ENCODE measurements around the gene MTMR10.

Gene MTMR10

GRCh38 chr15:30933293-30933692 is 58.1 kb downstream of the MTMR10 start:
- Histone ChIP-seq H3K9me3 (ENCODE audit: low read length) (no peaks in the 10 kb centered on the region), H3F3A (ENCODE audit: insufficient read depth, low read length) (no peaks in the 10 kb centered on the region), H3K9me2 (ENCODE audit: low read depth, low read length) (no peaks in the 10 kb centered on the region), H3K4me3 (ENCODE audit: low read depth, low read length, poor library complexity, severe bottlenecking) (no peak overlapping the region), H3K27me3 (ENCODE audit: insufficient read depth, low read length) (no peaks in the 10 kb centered on the region), H4K20me1 (ENCODE audit: insufficient read depth, low read length) (no peaks in the 10 kb centered on the region), H3K9ac (ENCODE audit: low read length) (no peak overlapping the region), H3K79me2 (ENCODE audit: insufficient read depth, low read length) (no peaks in the 10 kb centered on the region), H3K27ac (ENCODE audit: low read depth, low read length, poor library complexity, severe bottlenecking) (no peak overlapping the region), H2AFZ (ENCODE audit: low read length) (no peak overlapping the region), H3K4me1 (ENCODE audit: insufficient read depth, low read length, severe bottlenecking) (peaks cover 34% of the 10 kb centered on the region), H3K36me3 (ENCODE audit: insufficient read depth, low read length) (peaks cover 61% of the 10 kb centered on the region), H3K4me2 (ENCODE audit: low read length) (no peak overlapping the region)
- TF ChIP-seq EZH2 (IDR thresholded peaks at IDR 0.05; ENCODE audit: borderline replicate concordance, low read length) (no peak), CTCF (IDR thresholded peaks at IDR 0.05; ENCODE audit: low read length) (no peak)

DNA sequence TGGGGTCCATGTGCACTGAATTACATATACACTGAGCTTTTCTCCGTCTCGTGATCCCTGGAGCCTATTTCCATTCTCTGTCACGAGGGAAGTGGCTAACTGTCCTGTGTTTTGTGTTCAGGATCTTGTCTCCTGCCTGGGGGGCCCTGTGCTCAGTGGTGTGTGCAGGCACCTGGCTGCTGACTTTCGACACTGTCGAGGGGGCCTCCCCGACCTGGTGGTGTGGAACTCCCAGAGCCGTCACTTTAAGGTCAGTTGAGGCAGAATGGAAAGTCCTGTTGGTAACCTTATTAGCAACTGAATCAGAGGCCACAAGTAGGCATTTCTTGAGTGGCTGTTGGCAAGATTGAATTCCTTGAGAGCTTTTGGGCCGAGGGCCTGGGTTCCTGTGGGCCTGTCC is 61.0 kb downstream of the MTMR10 start:
- Histone ChIP-seq H3K4me3 (ENCODE audit: low read depth, low read length, poor library complexity, severe bottlenecking) (no peak overlapping the region), H3K9me2 (ENCODE audit: low read depth, low read length) (no peaks in the 10 kb centered on the region), H3K36me3 (ENCODE audit: insufficient read depth, low read length) (peaks cover 57% of the 10 kb centered on the region), H3K9me3 (ENCODE audit: low read length) (no peaks in the 10 kb centered on the region), H3K27ac (ENCODE audit: low read depth, low read length, poor library complexity, severe bottlenecking) (peak overlapping the region; percentile 78), H2AFZ (ENCODE audit: low read length) (no peak overlapping the region), H3F3A (ENCODE audit: insufficient read depth, low read length) (no peaks in the 10 kb centered on the region), H3K79me2 (ENCODE audit: insufficient read depth, low read length) (no peaks in the 10 kb centered on the region), H3K4me2 (ENCODE audit: low read length) (peak overlapping the region; percentile 21; the same call in 1 of the 2 replicates), H3K4me1 (ENCODE audit: insufficient read depth, low read length, severe bottlenecking) (peaks cover 50% of the 10 kb centered on the region), H3K9ac (ENCODE audit: low read length) (no peak overlapping the region; the same call in 1 of the 2 replicates), H3K27me3 (ENCODE audit: insufficient read depth, low read length) (no peaks in the 10 kb centered on the region), H4K20me1 (ENCODE audit: insufficient read depth, low read length) (no peaks in the 10 kb centered on the region)
- TF ChIP-seq CTCF (IDR thresholded peaks at IDR 0.05; ENCODE audit: low read length) (no peak), EZH2 (IDR thresholded peaks at IDR 0.05; ENCODE audit: borderline replicate concordance, low read length) (no peak)

DNA sequence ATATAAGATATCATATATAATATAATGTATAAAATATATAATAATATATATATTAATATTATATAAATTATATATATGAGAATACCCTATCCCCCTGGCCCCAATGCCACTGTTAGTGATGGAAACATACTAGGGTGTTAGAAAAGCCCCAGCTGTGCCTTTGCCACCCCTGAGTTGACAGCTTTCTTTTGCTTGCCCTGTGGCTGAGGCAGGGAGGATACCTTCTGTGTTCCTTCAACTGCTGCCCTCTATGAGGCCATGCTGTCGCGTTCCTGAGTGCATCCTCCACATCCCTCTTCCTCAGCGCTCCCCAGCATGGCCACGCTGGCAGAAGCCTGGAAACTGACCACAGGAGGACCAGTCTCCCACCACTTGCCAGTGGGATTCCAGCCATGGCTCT is 61.4 kb downstream of the MTMR10 start:
- TF ChIP-seq EZH2 (IDR thresholded peaks at IDR 0.05; ENCODE audit: borderline replicate concordance, low read length) = no peak
- no peak for TF ChIP-seq CTCF (IDR thresholded peaks at IDR 0.05; ENCODE audit: low read length)
- Histone ChIP-seq H3K4me1 (ENCODE audit: insufficient read depth, low read length, severe bottlenecking) (peaks cover 53% of the 10 kb centered on the region), H3K27ac (ENCODE audit: low read depth, low read length, poor library complexity, severe bottlenecking) (peak overlapping the region; percentile 78), H4K20me1 (ENCODE audit: insufficient read depth, low read length) (no peaks in the 10 kb centered on the region), H3K9me2 (ENCODE audit: low read depth, low read length) (no peaks in the 10 kb centered on the region), H3K9ac (ENCODE audit: low read length) (no peak overlapping the region; the same call in 1 of the 2 replicates), H3K36me3 (ENCODE audit: insufficient read depth, low read length) (peaks cover 57% of the 10 kb centered on the region), H3K9me3 (ENCODE audit: low read length) (no peaks in the 10 kb centered on the region), H3K4me2 (ENCODE audit: low read length) (peak overlapping the region; percentile 21; the same call in 1 of the 2 replicates), H3K27me3 (ENCODE audit: insufficient read depth, low read length) (no peaks in the 10 kb centered on the region), H3K79me2 (ENCODE audit: insufficient read depth, low read length) (no peaks in the 10 kb centered on the region), H2AFZ (ENCODE audit: low read length) (no peak overlapping the region), H3K4me3 (ENCODE audit: low read depth, low read length, poor library complexity, severe bottlenecking) (no peak overlapping the region), H3F3A (ENCODE audit: insufficient read depth, low read length) (no peaks in the 10 kb centered on the region)

All from OCI-LY1 (cell line).